Brain microvascular endothelial cell (primary cell): Measurements from ENCODE around the gene DISP2.

Experiments used
- DNase-seq: peaks from one replicate; pipeline ENCODE4 v3.0.0-alpha.2; 2020
- H3K27ac ChIP-seq: fragments of 250-450 bp; sonication (Bioruptor Pico); 2 replicates; pipeline ENCODE4 v1.5.1; 2020; ENCODE audit warnings: mild to moderate bottlenecking, moderate library complexity
- H3K27me3 ChIP-seq: fragments of 250-450 bp; sonication (Bioruptor Pico); replicated peaks from 2 replicates; pipeline ENCODE4 v1.5.1; 2020; ENCODE audit warnings: mild to moderate bottlenecking
- H3K36me3 ChIP-seq: fragments of 250-450 bp; sonication (Bioruptor Pico); replicated peaks from 2 replicates; pipeline ENCODE4 v1.5.1; 2020; ENCODE audit warnings: mild to moderate bottlenecking
- H3K4me3 ChIP-seq: 2 replicates; pipeline ENCODE4 v1.5.1; 2011; ENCODE audit warnings: low read depth, mild to moderate bottlenecking, control low read depth, low read length, moderate library complexity
- in situ Hi-C: cut with HindIII; loops from 2 replicates; pipeline ENCODE4 v1.10.0; 2017; ENCODE audit warnings: low sequenced_read_pairs, low pct_ligation_motif_present
- TF ChIP-seq, protein P1 (sequence below): IDR thresholded peaks from 2 replicates; pipeline ENCODE4 v1.5.1; 2011; ENCODE audit warnings: low read depth, mild to moderate bottlenecking, moderate library complexity, low read length, control low read depth, inconsistent platforms; ENCODE audit errors: missing control alignments

The DISP2 gene

DNA sequence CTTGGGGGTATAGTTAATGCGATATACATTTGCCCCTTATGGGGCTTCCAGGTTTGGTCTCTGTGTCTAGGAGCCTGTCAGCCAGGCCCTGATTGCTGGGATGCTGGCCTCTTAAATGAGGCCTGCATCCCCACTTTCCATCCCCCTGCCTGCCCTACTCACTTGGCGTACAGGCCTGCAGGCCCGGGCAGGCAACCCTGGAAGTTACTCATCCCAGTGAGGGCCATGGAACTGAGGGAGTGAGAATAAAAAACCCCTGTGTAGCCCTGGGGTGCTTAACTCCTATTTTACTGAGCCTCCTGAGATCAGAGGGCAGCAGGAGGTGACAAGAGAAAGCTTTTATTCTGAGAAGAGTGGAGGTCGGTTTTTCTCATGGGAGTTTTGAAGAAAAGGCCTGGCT is 2.0 kb downstream of the DISP2 start:
- no peak overlapping the region for H3K27ac ChIP-seq
- no peaks in the 10 kb centered on the region for H3K27me3 ChIP-seq
- in situ Hi-C loops: no loop called here
- H3K36me3 ChIP-seq: no peaks in the 10 kb centered on the region
- H3K4me3 ChIP-seq: no peak overlapping the region
- DNase-seq: no peak
- TF ChIP-seq, protein P1, sequence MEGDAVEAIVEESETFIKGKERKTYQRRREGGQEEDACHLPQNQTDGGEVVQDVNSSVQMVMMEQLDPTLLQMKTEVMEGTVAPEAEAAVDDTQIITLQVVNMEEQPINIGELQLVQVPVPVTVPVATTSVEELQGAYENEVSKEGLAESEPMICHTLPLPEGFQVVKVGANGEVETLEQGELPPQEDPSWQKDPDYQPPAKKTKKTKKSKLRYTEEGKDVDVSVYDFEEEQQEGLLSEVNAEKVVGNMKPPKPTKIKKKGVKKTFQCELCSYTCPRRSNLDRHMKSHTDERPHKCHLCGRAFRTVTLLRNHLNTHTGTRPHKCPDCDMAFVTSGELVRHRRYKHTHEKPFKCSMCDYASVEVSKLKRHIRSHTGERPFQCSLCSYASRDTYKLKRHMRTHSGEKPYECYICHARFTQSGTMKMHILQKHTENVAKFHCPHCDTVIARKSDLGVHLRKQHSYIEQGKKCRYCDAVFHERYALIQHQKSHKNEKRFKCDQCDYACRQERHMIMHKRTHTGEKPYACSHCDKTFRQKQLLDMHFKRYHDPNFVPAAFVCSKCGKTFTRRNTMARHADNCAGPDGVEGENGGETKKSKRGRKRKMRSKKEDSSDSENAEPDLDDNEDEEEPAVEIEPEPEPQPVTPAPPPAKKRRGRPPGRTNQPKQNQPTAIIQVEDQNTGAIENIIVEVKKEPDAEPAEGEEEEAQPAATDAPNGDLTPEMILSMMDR: no peak

DNA sequence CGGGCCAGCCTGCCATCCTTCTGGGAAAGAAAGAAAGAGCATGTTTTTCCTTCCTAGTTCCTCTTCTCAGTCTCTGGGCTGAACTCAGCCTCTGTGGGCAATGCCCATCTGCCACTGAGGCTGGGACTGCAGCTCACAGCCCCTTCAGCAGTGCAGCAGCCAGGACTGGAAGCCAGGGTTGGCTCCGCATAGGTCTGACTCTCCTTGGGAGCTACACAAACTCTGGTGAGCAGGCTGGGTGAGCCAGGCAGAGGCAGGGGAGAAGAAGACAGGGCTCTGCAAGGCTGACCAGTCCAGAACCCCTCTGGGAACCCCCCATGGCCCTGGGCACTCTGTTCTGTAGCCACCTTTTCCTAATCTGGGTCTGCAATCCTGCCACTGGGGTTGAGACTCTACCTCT is 3.6 kb downstream of the DISP2 start:
- no peak for DNase-seq
- no peaks in the 10 kb centered on the region for H3K36me3 ChIP-seq
- H3K27ac ChIP-seq: no peak overlapping the region
- H3K4me3 ChIP-seq: no peak overlapping the region
- TF ChIP-seq, protein P1: no peak
- in situ Hi-C loops: no loop called here
- H3K27me3 ChIP-seq: no peaks in the 10 kb centered on the region

DNA sequence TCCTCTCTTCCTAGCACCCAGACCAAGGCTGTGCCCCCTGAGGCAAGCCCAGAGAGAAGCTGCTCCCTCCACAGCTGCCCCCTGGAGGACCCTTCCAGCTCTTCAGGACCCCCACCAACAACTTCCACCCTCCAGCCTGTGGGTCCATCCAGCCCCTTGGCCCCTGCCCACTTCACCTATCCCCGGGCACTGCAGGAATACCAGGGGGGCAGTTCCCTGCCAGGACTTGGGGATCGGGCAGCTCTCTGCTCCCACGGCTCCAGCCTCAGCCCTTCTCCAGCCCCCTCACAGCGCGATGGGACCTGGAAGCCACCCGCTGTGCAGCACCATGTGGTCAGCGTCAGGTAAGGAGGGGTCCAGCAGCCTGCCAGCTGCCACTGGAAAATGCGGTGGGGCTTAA is 5.6 kb downstream of the DISP2 start:
- Histone ChIP-seq H3K36me3 (no peaks in the 10 kb centered on the region), H3K4me3 (no peak overlapping the region), H3K27ac (no peak overlapping the region), H3K27me3 (no peaks in the 10 kb centered on the region)
- in situ Hi-C loops: no loop called here
- DNase-seq: no peak
- TF ChIP-seq, protein P1: no peak

DNA sequence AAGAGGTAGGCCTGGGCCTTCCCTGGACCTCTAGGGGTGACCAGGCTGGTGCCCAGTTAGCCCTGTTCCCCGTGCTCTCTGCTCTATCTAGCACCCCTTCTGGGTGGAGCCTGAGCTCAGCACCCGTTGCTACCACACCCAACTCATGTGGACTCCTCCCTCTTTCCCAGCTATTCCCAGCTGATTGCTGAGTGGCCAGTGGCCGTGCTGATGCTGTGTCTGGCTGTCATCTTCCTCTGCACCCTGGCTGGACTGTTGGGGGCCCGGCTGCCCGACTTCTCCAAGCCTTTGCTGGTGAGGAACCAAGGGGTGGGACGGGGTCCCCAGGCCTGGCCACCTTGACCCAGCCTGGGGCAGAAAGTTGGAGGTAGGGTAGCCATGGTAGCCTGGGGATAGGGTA is 6.2 kb downstream of the DISP2 start:
- in situ Hi-C loops: no loop called here
- TF ChIP-seq, protein P1: no peak
- no peaks in the 10 kb centered on the region for H3K27me3 ChIP-seq
- H3K27ac ChIP-seq: no peak overlapping the region
- no peaks in the 10 kb centered on the region for H3K36me3 ChIP-seq
- no peak overlapping the region for H3K4me3 ChIP-seq
- DNase-seq: no peak

DNA sequence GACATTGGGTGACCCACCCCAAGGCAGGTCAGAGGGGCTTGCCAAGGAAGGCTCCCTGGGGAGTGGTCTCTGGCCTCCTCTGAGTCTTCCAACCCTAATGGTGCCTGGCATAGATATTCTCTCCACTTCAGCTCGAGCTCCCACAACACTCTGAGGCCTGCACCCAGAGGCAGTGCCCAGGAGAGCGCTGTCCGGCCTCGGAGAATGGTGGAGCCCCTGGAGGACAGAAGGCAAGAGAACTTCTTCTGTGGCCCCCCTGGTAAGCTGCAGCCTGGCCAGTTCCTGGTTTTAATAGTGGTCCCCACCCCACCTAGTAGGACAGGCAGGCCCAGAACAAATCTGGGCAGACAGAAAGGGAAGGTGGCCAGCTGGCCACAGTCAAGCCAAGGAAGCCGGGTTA is 7.0 kb downstream of the DISP2 start:
- Histone ChIP-seq H3K4me3 (no peak overlapping the region), H3K36me3 (no peaks in the 10 kb centered on the region), H3K27me3 (no peaks in the 10 kb centered on the region), H3K27ac (no peak overlapping the region)
- DNase-seq: no peak
- TF ChIP-seq, protein P1: no peak
- in situ Hi-C loops: no loop called here

DNA sequence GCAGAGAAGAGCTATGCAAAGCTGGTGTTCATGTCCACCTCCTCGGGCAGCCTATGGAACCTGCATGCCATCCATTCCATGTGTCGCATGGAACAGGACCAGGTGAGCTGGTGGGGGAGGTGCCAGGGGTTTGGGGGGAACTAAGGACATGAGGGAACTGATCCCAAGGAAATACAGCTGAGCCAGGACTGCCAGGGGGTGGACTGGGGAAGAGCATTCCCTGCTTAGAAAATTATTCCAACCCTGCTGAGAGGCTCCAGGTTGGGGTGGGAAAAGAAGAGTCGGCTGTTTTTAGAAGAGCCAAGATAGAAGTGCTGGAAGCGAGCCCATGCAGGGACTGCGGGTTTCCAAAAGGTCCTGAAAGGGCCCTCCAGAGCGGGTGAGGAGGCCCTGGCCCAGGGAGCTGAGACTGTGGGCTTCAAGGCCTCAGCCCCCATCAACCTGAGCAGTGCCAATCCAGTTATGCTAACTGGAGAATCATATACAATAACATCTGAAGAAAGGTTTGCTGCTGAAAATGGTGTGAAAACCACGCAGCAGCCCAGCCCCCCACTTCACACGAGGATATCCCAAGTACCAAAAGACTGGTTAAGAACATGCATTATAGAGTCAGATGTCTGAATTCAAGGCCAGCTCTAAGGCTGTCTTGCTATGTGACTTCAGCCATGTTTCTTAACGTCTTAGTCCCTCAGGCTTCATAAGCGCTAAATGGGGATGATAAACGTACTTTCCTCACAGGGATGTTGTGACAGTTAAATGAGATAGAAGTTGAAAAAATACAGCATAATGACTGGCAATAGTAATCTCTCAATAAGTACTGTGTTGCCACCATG is 7.8 kb downstream of the DISP2 start:
- Histone ChIP-seq H3K27ac (no peak overlapping the region), H3K4me3 (no peak overlapping the region), H3K36me3 (no peaks in the 10 kb centered on the region), H3K27me3 (no peaks in the 10 kb centered on the region)
- in situ Hi-C loops: no loop called here
- TF ChIP-seq, protein P1: no peak
- no peak for DNase-seq
